GM12873 (cell line): Measurements from ENCODE around the gene RGL1.

Experiments used
- TF ChIP-seq, protein P1 (sequence below): IDR thresholded peaks from 2 replicates; pipeline ENCODE4 v1.5.1; 2012; ENCODE audit warnings: low read depth, mild to moderate bottlenecking, moderate library complexity, low read length, control low read depth; ENCODE audit not compliant: insufficient read depth; ENCODE audit errors: missing control alignments

The RGL1 gene

DNA sequence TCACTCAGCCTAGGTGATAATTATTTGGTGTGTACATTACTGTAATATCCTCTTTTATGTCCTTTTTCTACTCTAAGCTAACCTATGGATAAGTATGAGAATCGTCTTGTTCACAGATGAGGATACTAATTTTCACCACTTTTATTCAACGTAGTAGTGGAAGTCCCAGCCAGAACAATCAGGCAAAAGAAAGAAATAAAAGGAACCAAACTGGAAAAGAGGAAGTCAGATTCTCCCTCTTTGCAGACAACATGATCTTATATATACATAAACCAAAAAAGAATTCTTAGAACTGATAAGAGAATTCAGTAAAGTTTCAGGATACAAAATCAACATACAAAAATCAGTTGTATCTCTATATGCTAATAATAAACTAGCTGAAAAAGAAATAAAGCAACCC lies 12.6 kb upstream of the RGL1 start:
- TF ChIP-seq, protein P1, sequence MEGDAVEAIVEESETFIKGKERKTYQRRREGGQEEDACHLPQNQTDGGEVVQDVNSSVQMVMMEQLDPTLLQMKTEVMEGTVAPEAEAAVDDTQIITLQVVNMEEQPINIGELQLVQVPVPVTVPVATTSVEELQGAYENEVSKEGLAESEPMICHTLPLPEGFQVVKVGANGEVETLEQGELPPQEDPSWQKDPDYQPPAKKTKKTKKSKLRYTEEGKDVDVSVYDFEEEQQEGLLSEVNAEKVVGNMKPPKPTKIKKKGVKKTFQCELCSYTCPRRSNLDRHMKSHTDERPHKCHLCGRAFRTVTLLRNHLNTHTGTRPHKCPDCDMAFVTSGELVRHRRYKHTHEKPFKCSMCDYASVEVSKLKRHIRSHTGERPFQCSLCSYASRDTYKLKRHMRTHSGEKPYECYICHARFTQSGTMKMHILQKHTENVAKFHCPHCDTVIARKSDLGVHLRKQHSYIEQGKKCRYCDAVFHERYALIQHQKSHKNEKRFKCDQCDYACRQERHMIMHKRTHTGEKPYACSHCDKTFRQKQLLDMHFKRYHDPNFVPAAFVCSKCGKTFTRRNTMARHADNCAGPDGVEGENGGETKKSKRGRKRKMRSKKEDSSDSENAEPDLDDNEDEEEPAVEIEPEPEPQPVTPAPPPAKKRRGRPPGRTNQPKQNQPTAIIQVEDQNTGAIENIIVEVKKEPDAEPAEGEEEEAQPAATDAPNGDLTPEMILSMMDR, result no peak

DNA sequence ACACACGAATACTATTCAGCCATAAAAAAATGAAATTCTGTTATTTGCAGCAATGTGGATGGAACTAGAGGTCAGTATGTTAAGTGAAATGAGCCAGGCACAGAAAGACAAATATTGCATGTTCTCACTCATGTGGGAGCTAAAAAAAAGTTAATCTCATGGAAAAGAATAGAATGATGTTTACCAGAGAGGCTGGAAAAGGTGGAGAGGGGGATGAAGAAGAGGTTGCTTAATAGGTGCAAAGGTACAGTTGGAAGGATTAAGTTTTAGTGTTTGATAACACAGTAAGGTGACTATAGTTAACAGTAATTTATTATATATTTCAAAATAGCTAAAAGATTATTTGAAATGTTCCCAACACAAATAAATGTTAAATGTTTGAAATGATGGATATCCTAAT lies 10.8 kb upstream of the RGL1 start:
- TF ChIP-seq, protein P1, result no peak

DNA sequence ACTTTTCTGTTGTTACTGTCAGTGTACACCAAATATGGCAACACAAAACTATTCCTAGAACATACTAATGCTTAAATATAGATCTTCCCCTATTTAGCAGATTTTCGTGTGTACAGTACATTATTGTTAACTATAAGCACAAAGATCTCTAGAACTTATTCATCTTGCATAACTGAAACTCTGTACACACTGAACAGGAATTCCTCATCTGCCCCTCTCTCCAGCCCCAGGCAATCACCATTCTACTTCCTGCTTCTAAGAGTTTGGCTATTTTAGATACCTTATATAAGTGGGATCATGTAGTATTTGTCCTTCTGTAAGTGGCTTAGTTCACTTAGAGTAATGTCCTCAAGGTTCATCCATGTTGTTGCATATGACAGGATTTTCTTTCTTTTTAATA lies 4.5 kb upstream of the RGL1 start:
- TF ChIP-seq, protein P1, result no peak

DNA sequence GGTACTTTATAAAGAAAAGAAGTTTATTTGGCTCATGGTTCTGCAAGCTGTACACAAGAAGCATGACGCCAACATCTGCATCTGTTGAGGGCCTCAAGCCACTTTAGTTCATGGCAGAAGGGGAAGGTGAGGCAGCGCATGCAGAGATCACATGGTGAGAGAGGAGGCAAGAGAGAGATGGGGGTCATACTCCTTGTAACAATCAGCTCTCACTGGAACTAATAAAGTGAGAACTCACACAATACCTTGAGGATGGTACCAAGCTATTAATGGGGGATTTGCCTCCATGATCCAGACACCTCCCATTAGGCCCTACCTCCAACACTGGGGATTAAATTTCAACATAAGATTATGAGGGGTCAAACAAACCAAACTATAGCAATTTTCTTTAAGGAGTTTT lies 3.3 kb upstream of the RGL1 start:
- TF ChIP-seq, protein P1, result no peak

DNA sequence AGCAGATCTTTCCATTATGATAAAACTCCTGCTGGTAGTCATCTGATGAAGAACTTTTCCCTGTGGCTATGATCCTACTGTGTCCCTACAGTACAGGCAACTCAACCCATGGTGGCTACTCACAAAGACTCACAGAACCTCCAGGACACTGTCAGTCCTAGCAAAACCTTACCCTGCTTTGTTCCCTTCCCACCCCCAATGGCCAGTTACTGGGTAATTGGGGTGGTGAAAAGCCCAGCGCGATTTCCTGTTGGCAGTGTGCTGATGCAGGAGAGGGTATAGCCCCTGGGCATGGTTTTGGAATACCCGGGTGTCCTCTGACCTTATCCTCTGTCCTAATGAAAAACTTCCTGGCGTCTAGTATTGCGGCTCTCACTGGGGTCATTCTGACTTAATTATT lies 533 bp upstream of the RGL1 start:
- TF ChIP-seq, protein P1, result no peak

DNA sequence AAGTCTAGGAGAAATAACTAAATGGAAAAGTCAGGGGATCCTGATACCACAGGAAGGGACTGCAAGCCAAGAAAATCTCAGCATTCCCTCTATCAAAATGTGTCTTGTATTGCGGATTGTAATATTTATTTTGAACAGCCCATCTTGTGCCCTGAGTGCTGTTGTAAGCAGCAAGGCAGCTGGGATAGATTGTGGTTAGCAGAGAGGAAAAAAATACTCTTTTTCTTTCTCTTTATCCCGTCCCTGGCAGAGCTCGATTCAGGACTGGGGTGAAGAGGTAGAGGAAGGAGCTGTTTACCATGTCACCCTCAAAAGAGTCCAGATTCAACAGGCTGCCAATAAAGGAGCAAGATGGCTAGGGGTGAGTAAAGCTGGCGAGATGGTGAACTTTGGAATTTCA lies 1.2 kb downstream of the RGL1 start:
- TF ChIP-seq, protein P1, result no peak

DNA sequence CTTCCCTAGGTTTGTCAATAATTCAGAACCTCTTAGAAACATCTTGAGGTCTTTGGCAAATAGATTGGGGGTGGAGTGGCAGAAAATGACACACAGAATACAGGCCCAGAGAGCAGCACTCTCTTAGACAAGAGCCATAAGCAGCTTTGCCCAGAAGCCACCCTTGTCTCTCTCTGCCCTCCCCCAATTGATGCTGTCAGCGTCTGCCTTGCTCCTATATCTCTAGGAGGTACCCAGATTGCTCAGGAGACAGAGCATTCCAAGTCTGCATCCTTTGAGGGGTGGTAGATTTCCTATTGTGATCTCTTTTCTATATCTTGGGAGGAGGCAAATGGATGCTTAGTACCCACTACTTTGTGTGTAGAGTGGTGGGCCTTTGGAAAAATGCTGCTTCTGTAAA lies 1.8 kb downstream of the RGL1 start:
- TF ChIP-seq, protein P1, result no peak
